Measurements from ENCODE around the gene SPG11.

Gene SPG11

GRCh38 chr15:44529864-44530604 is 133.4 kb downstream of the SPG11 start:
- DNase-seq (ENCODE audit: low read depth) = no peak

DNA sequence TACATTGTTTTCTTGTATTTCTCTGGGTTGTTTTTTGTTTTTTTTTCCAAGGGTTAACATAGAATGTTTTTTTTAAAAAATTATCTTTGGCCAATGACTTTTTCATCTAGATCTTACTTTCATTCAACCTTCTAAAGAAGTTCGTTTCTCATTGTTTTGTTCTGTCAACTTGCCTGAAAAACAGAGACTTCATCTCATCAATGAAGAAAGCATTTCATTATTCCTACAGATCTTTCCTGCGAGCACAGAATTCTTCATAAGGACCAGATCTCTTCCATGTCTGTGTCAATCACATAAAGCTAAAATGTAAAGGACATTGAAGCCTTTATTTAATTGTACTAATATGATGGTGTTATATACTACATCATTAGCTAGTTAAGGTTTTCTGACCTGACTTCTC is 136.2 kb downstream of the SPG11 start:
- DNase-seq (ENCODE audit: low read depth) = no peak

- no peak for DNase-seq (ENCODE audit: low read depth)
Observed at GRCh38 chr15:44525018-44525417, 138.4 kb downstream of the SPG11 start.

- DNase-seq (ENCODE audit: low read depth) = no peak
Observed at GRCh38 chr15:44519537-44519936, 143.9 kb downstream of the SPG11 start.

- DNase-seq (ENCODE audit: low read depth) = no peak
Observed at GRCh38 chr15:44516436-44516835, 147.0 kb downstream of the SPG11 start.
